Mononuclear cell (primary cell): ENCODE measurements around the gene SETBP1. TPM values are rescaled to one million over a fixed set of nuclear protein-coding genes. Genes with fewer than 3 reads are reported as not detected.

Experiments used
- H3K27me3 ChIP-seq: 2 replicates; pipeline ENCODE4 v1.6.0; 2011; ENCODE audit warnings: low read length, control low read depth; ENCODE audit not compliant: insufficient read depth
- H3K4me1 ChIP-seq: 2 replicates; pipeline ENCODE4 v1.5.1; 2011; ENCODE audit warnings: mild to moderate bottlenecking, low read length, control low read depth; ENCODE audit not compliant: insufficient read depth
- H3K4me3 ChIP-seq: 2 replicates; pipeline ENCODE4 v1.5.1; 2011; ENCODE audit warnings: mild to moderate bottlenecking, low read length, moderate library complexity
- H3K9me3 ChIP-seq: 2 replicates; pipeline ENCODE4 v1.5.1; 2011; ENCODE audit warnings: low read depth, mild to moderate bottlenecking, control low read depth, low read length
- total RNA-seq: library from RNA; depleted of rRNA; stranded (reverse); fragments of >200 nt; gene quantifications from one replicate; pipeline ENCODE4 v1.2.3, GENCODE V29; 2012

The SETBP1 gene
- total RNA-seq, result 5.0 TPM

- H3K9me3 ChIP-seq, result no peaks in the 10 kb centered on the region
- peaks cover 29% of the 10 kb centered on the region for H3K4me1 ChIP-seq
- peaks cover 41% of the 10 kb centered on the region for H3K27me3 ChIP-seq
- H3K4me3 ChIP-seq, result peak within 1 kb of the TSS; percentile 50
Observed at GRCh38 chr18:44680273-44681075, at the start of gene SETBP1. TSS of gene SETBP1 (plus strand) at chr18:44680888. CDS start at chr18:44701347, 20,459 bp downstream.

GRCh38 chr18:44632469-44633145, 48.1 kb upstream of the SETBP1 start:
- H3K4me1 ChIP-seq, result no peaks in the 10 kb centered on the region
- no peaks in the 10 kb centered on the region for H3K9me3 ChIP-seq
- H3K4me3 ChIP-seq, result no peak overlapping the region
- no peaks in the 10 kb centered on the region for H3K27me3 ChIP-seq

- H3K4me1 ChIP-seq, result no peaks in the 10 kb centered on the region
- H3K4me3 ChIP-seq, result no peak overlapping the region
- no peaks in the 10 kb centered on the region for H3K9me3 ChIP-seq
- H3K27me3 ChIP-seq, result no peaks in the 10 kb centered on the region
Observed at GRCh38 chr18:44635546-44635945, 45.1 kb upstream of the SETBP1 start.

GRCh38 chr18:44636241-44636640, 44.4 kb upstream of the SETBP1 start:
- H3K4me3 ChIP-seq, result no peak overlapping the region
- no peaks in the 10 kb centered on the region for H3K4me1 ChIP-seq
- H3K27me3 ChIP-seq, result no peaks in the 10 kb centered on the region
- no peaks in the 10 kb centered on the region for H3K9me3 ChIP-seq

DNA sequence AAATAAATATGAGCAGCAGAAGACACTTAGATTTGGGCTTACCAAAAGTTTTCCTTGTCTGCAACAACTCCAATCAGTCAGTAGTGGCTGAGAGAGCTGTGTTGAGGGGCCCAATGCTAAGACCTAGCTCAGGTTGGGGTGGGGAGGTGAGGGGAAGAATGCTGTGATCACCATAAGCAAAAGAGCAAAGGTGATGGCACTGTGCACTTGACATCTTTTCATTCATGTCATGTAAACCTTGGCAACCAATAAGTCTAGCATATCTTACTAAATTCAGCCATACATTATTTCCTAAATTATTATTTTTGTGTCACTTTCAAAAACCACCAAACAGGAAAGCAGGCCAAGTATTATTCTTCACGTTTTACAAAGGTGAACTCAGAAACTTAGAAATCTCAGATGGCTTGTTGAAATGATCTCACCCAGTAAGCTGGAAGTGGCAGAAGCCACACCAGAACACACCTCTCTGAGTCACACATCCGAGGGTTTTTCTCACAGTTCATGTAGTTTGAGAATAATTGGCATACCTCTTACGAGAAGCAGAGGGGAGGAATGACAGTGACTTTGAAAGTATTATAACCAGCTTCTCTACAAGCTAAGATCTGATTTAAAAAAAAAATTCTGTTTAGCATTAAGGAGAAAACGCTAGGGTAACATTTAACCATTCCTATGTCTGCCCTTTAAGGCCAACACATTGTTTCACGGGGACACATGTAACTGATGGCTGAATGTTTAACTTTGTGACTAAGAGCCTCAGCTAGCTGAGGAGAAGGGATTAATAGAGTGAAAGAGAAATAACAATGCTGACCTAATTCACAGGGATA, 43.3 kb upstream of the SETBP1 start:
- Histone ChIP-seq H3K4me3 (no peak overlapping the region), H3K27me3 (no peaks in the 10 kb centered on the region), H3K9me3 (no peaks in the 10 kb centered on the region), H3K4me1 (no peaks in the 10 kb centered on the region)

GRCh38 chr18:44638034-44638540, 42.6 kb upstream of the SETBP1 start:
- Histone ChIP-seq H3K4me1 (no peaks in the 10 kb centered on the region), H3K9me3 (no peaks in the 10 kb centered on the region), H3K4me3 (no peak overlapping the region), H3K27me3 (no peaks in the 10 kb centered on the region)

DNA sequence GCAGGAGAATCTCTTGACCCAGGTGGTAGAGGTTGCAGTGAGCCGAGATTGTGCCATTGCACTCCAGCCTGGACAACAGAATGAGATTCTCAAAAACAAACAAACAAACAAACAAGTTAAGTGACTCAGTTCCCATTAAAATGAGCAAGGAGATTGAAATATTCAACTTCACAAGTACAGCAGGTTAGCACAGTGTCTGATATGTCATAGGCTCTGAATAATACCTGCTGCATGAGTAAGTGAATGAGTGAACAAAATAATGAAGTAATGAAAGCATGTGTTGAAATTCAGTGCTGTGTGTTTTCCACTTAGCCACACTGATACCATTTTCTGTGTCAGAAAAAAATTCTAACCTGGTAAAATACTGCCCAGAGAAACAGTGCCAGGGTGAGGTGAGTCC, 41.9 kb upstream of the SETBP1 start:
- H3K27me3 ChIP-seq, result no peaks in the 10 kb centered on the region

GRCh38 chr18:44643004-44643403, 37.7 kb upstream of the SETBP1 start:
- Histone ChIP-seq H3K4me1 (no peaks in the 10 kb centered on the region), H3K27me3 (no peaks in the 10 kb centered on the region), H3K9me3 (no peaks in the 10 kb centered on the region)

More for the DNA sequence above, 41.9 kb upstream of the SETBP1 start:
- H3K4me1 ChIP-seq, result no peaks in the 10 kb centered on the region
- no peaks in the 10 kb centered on the region for H3K9me3 ChIP-seq
- H3K4me3 ChIP-seq, result no peak overlapping the region

DNA sequence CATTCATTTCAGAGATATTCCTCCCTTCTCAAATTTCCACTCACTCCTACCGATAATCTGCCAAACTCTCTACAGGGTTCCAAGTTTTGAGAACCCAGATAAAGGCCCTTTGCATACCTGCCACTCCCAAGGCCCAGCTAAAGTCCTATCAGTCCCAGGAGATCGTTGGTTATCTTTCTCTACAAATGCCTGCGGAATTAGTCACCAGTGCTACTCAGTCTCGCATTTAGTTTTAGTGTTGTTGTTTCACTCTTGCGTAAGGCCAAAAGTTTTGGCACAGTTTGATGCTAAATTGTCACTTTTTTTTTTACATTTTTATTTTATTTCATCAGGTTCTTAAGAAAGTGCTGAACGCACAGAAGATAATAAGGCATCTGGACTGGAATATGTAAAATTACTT, 29.2 kb upstream of the SETBP1 start:
- Histone ChIP-seq H3K9me3 (no peaks in the 10 kb centered on the region), H3K4me1 (no peaks in the 10 kb centered on the region), H3K4me3 (no peak overlapping the region), H3K27me3 (no peaks in the 10 kb centered on the region)

More at GRCh38 chr18:44643004-44643403, 37.7 kb upstream of the SETBP1 start:
- no peak overlapping the region for H3K4me3 ChIP-seq

- H3K4me3 ChIP-seq, result no peak overlapping the region
- no peaks in the 10 kb centered on the region for H3K9me3 ChIP-seq
- H3K4me1 ChIP-seq, result no peaks in the 10 kb centered on the region
- no peaks in the 10 kb centered on the region for H3K27me3 ChIP-seq
Observed at GRCh38 chr18:44651918-44652572, 28.6 kb upstream of the SETBP1 start.

- Histone ChIP-seq H3K4me1 (no peaks in the 10 kb centered on the region), H3K9me3 (no peaks in the 10 kb centered on the region), H3K4me3 (no peak overlapping the region), H3K27me3 (no peaks in the 10 kb centered on the region)
Observed at GRCh38 chr18:44652722-44653121, 28.0 kb upstream of the SETBP1 start.

GRCh38 chr18:44654573-44654972, 26.1 kb upstream of the SETBP1 start:
- H3K4me3 ChIP-seq, result no peak overlapping the region
- H3K9me3 ChIP-seq, result no peaks in the 10 kb centered on the region
- H3K4me1 ChIP-seq, result no peaks in the 10 kb centered on the region
- H3K27me3 ChIP-seq, result no peaks in the 10 kb centered on the region

DNA sequence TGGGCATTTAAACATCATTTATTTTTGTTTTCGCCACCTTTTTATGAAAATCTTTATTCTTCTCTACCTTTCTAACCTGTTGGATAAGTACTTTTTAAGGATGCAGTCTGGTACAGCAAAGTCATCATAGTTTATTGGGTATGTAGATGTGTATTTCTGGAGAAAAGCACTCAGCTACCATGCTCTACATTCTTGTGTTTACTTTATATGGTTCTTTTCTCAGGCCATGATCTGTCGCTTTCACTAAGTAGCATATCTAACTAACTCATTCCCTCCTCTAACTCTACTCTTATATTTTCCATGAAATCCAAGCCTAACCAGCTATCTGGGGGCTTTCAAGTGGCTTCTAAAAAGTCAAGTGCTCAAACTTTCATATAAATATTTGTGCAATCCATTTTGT, 25.3 kb upstream of the SETBP1 start:
- H3K27me3 ChIP-seq, result no peaks in the 10 kb centered on the region
- no peaks in the 10 kb centered on the region for H3K4me1 ChIP-seq
- H3K4me3 ChIP-seq, result no peak overlapping the region
- no peaks in the 10 kb centered on the region for H3K9me3 ChIP-seq

GRCh38 chr18:44659771-44660170, 20.9 kb upstream of the SETBP1 start:
- Histone ChIP-seq H3K4me3 (no peak overlapping the region), H3K27me3 (no peaks in the 10 kb centered on the region), H3K9me3 (no peaks in the 10 kb centered on the region), H3K4me1 (no peaks in the 10 kb centered on the region)
